ENCODE measurements around the gene UVSSA.

DNA sequence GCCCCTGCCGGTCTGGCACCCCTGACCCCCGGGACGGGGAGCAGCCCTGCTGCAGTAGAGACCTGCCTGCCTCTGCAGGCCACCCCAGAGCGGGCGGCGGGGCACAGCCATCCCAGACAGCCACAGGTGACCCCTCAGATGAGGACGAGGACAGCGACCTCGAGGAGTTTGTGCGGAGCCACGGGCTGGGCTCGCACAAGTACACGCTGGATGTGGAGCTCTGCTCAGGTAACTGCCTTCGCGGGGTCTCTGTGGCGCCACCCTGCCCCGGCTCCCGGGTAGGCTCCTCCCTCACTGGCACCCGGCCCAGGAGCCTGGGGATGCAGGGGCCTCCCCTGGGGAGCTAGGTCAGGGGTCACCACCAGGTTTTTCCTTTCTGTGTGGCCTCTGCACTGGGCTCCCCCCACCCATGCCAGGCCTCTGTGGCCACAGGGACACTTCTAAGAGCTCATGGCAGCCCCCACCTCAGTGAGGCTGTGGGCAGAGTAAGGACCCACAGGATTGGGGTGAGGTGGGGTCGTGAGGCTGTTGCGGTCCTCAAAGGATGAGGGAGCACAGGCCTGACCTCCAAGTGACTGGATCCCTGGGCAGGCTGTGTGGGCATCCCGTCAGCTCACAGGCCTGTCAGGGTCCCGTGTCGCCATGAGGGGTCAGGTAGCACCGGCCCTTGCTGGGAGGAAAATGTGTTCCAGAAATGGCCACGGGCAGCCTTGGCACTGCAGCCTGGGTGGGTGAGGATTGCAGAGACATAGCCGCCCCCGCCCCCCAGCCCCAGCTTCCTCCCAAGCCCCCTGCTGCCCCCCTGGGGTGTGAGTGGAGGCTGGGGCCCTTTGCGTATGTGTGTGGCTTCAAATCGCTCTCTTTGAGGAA, 6.4 kb downstream of the UVSSA start:
- TF ChIP-seq, protein P1, sequence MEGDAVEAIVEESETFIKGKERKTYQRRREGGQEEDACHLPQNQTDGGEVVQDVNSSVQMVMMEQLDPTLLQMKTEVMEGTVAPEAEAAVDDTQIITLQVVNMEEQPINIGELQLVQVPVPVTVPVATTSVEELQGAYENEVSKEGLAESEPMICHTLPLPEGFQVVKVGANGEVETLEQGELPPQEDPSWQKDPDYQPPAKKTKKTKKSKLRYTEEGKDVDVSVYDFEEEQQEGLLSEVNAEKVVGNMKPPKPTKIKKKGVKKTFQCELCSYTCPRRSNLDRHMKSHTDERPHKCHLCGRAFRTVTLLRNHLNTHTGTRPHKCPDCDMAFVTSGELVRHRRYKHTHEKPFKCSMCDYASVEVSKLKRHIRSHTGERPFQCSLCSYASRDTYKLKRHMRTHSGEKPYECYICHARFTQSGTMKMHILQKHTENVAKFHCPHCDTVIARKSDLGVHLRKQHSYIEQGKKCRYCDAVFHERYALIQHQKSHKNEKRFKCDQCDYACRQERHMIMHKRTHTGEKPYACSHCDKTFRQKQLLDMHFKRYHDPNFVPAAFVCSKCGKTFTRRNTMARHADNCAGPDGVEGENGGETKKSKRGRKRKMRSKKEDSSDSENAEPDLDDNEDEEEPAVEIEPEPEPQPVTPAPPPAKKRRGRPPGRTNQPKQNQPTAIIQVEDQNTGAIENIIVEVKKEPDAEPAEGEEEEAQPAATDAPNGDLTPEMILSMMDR (IDR thresholded peaks at IDR 0.05) = no peak
- TF ChIP-seq POLR2AphosphoS5 (IDR thresholded peaks at IDR 0.05) = no peak

Measured in sigmoid colon (tissue), 4 donors.